BLaER1 treated with 17β-estradiol and CSF1 and Interleukin-3, amounts not matched to agents 10 nM and 100 nM (cell line): ENCODE data around the gene EXOSC2.

Experiments
- H3K27ac ChIP-seq, 11 experiments: shearing (Covaris generic); formaldehyde crosslinking; 2 replicates each; pipeline ENCODE4 v1.8.1; 2022
- H3K27me3 ChIP-seq, 11 experiments: shearing (Covaris generic); formaldehyde crosslinking; 2 replicates each; pipeline ENCODE4 v1.8.1; 2022
- H3K36me3 ChIP-seq, 11 experiments: shearing (Covaris generic); formaldehyde crosslinking; 2 replicates each; pipeline ENCODE4 v1.8.1; 2022
- H3K4me1 ChIP-seq, 10 experiments: shearing (Covaris generic); formaldehyde crosslinking; 2 replicates each; pipeline ENCODE4 v1.8.1; 2022
- H3K4me2 ChIP-seq, 11 experiments: shearing (Covaris generic); formaldehyde crosslinking; 2 replicates each; pipeline ENCODE4 v1.8.1; 2022
- H3K4me3 ChIP-seq, 10 experiments: shearing (Covaris generic); formaldehyde crosslinking; 2 replicates each; pipeline ENCODE4 v1.8.1; 2022
- H3K9ac ChIP-seq, 11 experiments: shearing (Covaris generic); formaldehyde crosslinking; 2 replicates each; pipeline ENCODE4 v1.8.1; 2022
- H3K9me3 ChIP-seq, 11 experiments: shearing (Covaris generic); formaldehyde crosslinking; replicated peaks in 1 of 11; 2 replicates each; pipeline ENCODE4 v1.8.1; 2022
- H4K20me1 ChIP-seq, 11 experiments: shearing (Covaris generic); formaldehyde crosslinking; 2 replicates each; pipeline ENCODE4 v1.8.1; 2022
- Cebpa-rat ChIP-seq, 11 experiments: shearing (Covaris generic); IDR thresholded peaks; 2 replicates each; pipeline ENCODE4 v1.8.1; 2022

The EXOSC2 gene

DNA sequence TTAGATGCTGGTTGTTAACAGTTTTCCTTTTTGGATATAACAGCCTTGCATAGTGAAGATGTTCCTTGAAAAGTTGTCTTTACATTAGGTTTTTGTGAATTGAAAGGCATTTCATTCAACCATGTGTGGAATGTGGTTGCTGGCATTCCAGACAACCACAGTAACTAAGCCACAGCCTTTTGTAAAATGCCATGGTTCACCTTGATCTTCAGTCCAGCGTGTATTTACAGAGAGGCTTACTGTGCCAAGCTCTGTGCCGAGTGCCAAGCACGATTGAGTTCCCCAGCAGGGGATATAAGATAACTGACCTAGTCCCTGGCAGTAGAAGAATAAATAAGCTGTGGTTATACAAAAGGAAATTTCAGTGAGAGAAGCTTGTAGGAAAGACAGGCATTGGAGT, 4.9 kb downstream of the EXOSC2 start:
- Histone ChIP-seq H4K20me1 (peaks cover 4 to 92% (median 85%) of the 10 kb centered on the region in 11 experiments; a peak in 21 of 22 replicates), H3K36me3 (peaks cover 70 to 89% (median 85%) of the 10 kb centered on the region in 11 experiments)

DNA sequence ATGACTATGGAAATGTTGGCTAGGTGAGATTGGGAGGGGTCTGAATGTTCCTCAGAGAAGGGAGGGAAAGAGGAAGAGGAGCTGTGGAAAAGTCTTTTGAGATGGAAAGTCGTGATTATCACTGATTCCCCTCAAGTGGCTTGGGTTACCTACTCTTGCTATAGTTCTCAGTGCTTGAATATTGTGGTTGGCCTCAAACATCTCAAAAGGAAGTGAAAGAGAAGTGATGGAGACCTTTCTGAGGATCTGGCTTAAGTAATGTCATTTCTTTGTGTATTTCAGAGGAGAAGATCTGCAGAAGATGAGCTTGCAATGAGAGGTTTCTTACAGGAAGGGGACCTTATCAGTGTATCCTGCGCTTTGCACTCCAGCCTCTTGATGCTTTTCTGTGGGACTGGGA, 5.5 kb downstream of the EXOSC2 start:
- no peaks in the 10 kb centered on the region for H3K9me3 ChIP-seq
- H3K36me3 ChIP-seq = peaks cover 75 to 94% (median 90%) of the 10 kb centered on the region in 11 experiments
- H3K4me3 ChIP-seq = no peak overlapping the region
- peaks cover 4 to 96% (median 91%) of the 10 kb centered on the region in 11 experiments; a peak in 21 of 22 replicates for H4K20me1 ChIP-seq
- H3K9ac ChIP-seq = no peak overlapping the region
- H3K27ac ChIP-seq = no peak overlapping the region
- no peak for TF ChIP-seq Cebpa-rat (IDR thresholded peaks at IDR 0.05)
- no peaks in the 10 kb centered on the region for H3K27me3 ChIP-seq
- peak overlapping the region in 4 of 11 experiments; percentile 2 to 48 (median 18); a peak in 4 of 22 replicates for H3K4me2 ChIP-seq
- H3K4me1 ChIP-seq = peaks cover 25 to 46% (median 34%) of the 10 kb centered on the region in 10 experiments

More for the DNA sequence above, 4.9 kb downstream of the EXOSC2 start:
- Histone ChIP-seq H3K4me2 (peak overlapping the region in 4 of 11 experiments; percentile 2 to 48 (median 18); a peak in 5 of 22 replicates), H3K9me3 (no peaks in the 10 kb centered on the region), H3K4me1 (peaks cover 25 to 46% (median 34%) of the 10 kb centered on the region in 10 experiments), H3K27ac (no peak overlapping the region), H3K27me3 (no peaks in the 10 kb centered on the region), H3K9ac (no peak overlapping the region), H3K4me3 (no peak overlapping the region)
- no peak for TF ChIP-seq Cebpa-rat (IDR thresholded peaks at IDR 0.05)

DNA sequence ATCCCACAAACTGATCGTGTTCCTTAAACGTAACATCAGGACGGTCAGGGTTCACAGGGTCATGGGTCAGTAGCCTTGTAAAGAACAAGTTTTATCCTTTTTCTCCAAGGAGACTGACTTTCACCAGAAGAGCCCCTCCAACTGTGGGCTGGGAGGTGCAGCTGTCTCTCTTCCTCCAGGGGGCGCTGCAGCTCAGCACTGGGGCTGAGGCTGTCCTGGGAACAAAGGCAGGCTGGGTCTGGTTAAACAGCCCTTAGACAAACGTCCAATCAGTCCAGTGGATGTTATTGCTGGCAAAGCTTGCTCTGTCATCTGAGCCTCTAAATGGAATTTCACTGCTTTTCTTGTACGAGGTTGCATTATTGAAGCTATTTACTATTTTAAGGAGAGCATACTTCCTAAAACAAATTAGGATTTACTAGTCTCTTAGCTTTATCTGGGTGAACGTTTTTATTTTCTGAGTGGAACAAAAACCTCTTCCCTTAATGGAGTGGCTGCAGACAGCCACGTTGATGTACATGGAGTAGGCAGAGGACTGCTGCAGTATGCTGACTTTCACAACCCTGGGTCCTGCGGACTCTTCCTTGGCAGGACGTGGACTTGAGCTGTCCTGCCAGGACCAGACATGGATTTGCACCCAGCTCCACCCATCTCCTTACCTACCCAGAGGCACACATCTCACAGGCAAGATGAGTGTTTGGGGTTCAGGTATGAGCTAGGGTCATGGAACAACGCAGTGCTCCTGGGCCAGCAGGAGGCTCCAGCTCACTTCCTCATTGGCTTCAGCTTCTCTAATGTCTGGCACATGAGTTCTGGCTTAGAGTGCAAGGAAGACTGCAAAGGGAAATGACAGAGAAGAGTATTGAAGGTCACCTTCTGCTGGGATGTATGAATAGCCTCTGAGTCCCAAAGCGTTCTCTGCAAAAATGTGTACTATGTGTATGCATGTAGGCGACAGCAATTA, 7.8 kb downstream of the EXOSC2 start:
- Histone ChIP-seq H3K9me3 (no peaks in the 10 kb centered on the region), H3K4me1 (peaks cover 6 to 27% (median 15%) of the 10 kb centered on the region in 10 experiments; a peak in 16 of 20 replicates), H4K20me1 (peaks cover 4 to 100% (median 76%) of the 10 kb centered on the region in 11 experiments; a peak in 21 of 22 replicates), H3K4me3 (no peak overlapping the region), H3K36me3 (peaks cover 81 to 100% (median 97%) of the 10 kb centered on the region in 11 experiments), H3K4me2 (no peak overlapping the region), H3K27me3 (no peaks in the 10 kb centered on the region), H3K9ac (no peak overlapping the region), H3K27ac (no peak overlapping the region)
- TF ChIP-seq Cebpa-rat (IDR thresholded peaks at IDR 0.05) = no peak

DNA sequence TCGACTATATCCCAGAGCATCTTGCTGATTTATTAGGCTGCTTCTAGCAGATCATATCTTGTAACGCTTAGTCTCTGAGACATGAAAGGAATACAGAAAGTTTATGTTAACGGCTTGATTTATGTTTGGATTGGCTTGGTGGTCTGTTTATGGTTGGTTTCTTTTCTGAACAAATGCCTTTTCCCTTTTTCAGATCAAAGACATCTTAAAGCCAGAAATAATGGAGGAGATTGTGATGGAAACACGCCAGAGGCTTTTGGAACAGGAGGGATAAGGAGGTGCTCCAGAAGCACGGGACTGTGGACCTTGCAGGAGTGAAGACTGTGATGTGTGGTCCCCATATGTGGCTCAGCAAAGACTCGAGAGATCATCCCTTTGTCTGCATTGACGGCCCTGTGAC, 9.9 kb downstream of the EXOSC2 start:
- Histone ChIP-seq H3K36me3 (peaks cover 59 to 95% (median 84%) of the 10 kb centered on the region in 11 experiments), H4K20me1 (peaks cover 4 to 100% (median 74%) of the 10 kb centered on the region in 11 experiments; a peak in 21 of 22 replicates), H3K9me3 (no peaks in the 10 kb centered on the region), H3K27me3 (no peaks in the 10 kb centered on the region), H3K4me3 (no peak overlapping the region), H3K4me1 (peaks cover 0 to 13% (median 8%) of the 10 kb centered on the region in 10 experiments; a peak in 14 of 20 replicates), H3K4me2 (no peak overlapping the region), H3K9ac (no peak overlapping the region), H3K27ac (no peak overlapping the region)
- TF ChIP-seq Cebpa-rat (IDR thresholded peaks at IDR 0.05) = no peak

DNA sequence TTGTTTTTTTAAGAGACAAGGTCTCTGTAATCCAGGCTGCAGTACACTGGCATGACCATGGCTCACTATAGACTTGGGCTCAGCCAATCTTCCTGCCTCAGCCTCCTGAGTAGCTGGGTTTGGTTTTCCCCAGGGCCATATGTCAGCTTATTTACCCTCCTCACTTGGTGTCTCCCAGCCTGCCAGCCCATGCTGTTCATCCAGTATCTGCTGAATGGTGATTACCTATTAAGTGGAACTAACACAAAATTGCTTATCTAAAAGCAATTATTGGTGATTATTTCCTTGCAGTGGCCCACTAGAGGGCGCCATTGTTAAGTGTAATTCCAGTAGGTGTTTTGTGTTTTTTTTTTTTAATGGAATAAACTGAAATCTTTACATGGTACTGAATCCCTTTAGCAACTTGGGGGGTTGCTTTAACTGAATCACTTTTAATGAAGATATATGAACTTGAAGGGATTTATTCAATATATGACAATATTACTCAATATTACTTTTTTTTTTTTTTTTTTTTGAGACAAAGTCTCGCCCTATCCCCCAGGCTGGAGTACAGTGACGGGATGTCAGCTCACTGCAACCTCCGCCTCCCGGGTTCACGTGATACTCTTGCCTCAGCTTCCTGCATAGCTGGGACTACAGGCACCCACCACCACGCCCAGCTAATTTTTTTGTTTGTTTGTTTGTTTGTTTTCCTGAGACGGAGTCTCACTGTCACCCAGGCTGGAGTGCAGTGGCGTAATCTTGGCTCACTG, 13.8 kb downstream of the EXOSC2 start:
- H3K4me2 ChIP-seq = no peak overlapping the region
- H3K27ac ChIP-seq = no peak overlapping the region; a peak in 1 of 22 replicates
- peaks cover 28 to 61% (median 45%) of the 10 kb centered on the region in 11 experiments for H3K36me3 ChIP-seq
- H3K9me3 ChIP-seq = no peaks in the 10 kb centered on the region
- H3K4me1 ChIP-seq = peaks cover 0 to 7% (median 4%) of the 10 kb centered on the region in 10 experiments; a peak in 9 of 20 replicates
- no peak for TF ChIP-seq Cebpa-rat (IDR thresholded peaks at IDR 0.05)
- H3K27me3 ChIP-seq = no peaks in the 10 kb centered on the region
- 0 out of 22 replicates have a peak overlapping the region, but pooled peaks of 1 of the 11 experiments have one; percentile 29 for H3K9ac ChIP-seq
- no peak overlapping the region for H3K4me3 ChIP-seq
- peaks cover 0 to 62% (median 38%) of the 10 kb centered on the region in 11 experiments; a peak in 18 of 22 replicates for H4K20me1 ChIP-seq

DNA sequence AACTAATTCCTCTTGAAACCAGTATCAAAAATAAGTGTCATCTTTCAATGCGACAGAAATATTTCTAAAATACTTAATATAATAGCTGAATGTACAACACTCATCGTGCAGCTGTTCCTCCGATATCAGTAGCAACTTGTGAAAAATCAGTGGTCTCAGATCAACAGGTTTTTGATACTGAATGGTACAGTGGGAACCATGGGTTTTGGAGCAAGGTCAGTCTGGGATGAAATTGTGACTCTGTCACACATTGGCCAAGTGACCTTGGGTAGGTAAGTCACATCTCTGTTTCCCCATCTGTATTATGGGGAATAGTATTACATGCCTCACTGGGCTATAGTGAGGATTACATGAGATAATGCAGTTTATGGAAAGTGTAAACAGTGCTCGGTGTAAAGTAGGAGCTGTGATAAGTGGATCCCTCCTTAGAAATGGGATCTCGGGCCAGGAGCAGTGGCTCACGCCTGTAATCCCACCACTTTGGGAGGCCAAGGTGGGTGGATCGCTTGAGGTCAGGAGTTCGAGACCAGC, 17.3 kb downstream of the EXOSC2 start:
- H4K20me1 ChIP-seq = peaks cover 19 to 46% (median 32%) of the 10 kb centered on the region in 11 experiments; a peak in 21 of 22 replicates
- H3K27ac ChIP-seq = no peak overlapping the region

DNA sequence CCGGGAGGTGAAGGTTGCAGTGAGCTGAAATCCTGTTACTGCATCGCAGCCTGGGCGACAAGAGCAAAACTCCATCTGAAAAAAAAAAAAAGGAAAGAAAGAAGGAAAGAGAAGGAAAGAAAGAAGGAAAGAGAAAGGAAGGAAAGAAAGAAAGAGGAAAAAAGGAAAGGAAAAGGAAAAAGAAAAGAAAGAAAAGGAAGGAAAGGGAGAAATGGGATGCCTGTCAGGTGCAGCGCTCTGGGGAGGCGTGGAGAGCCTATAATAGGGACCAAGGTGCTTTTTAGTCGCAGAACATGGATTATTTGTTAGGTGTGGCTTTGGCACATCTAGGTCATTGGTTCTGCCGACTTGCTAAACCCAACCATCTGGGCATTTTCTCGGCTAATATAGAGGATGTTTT, 17.9 kb downstream of the EXOSC2 start:
- Histone ChIP-seq H4K20me1 (peaks cover 19 to 45% (median 30%) of the 10 kb centered on the region in 11 experiments; a peak in 21 of 22 replicates), H3K36me3 (peaks cover 0 to 20% (median 5%) of the 10 kb centered on the region in 11 experiments; a peak in 13 of 22 replicates), H3K9ac (no peak overlapping the region), H3K4me2 (peak overlapping the region in 1 of 11 experiments; percentile 71; a peak in 1 of 22 replicates), H3K4me1 (peaks cover 26 to 37% (median 31%) of the 10 kb centered on the region in 10 experiments), H3K27ac (no peak overlapping the region), H3K4me3 (no peak overlapping the region), H3K9me3 (no peaks in the 10 kb centered on the region), H3K27me3 (no peaks in the 10 kb centered on the region)
- TF ChIP-seq Cebpa-rat (IDR thresholded peaks at IDR 0.05) = no peak

More for the DNA sequence above, 17.3 kb downstream of the EXOSC2 start:
- H3K4me3 ChIP-seq = no peak overlapping the region
- no peak overlapping the region for H3K9ac ChIP-seq
- H3K27me3 ChIP-seq = no peaks in the 10 kb centered on the region
- peaks cover 0 to 26% (median 10%) of the 10 kb centered on the region in 11 experiments; a peak in 16 of 22 replicates for H3K36me3 ChIP-seq
- H3K4me2 ChIP-seq = no peak overlapping the region
- H3K4me1 ChIP-seq = peaks cover 20 to 31% (median 27%) of the 10 kb centered on the region in 10 experiments
- no peaks in the 10 kb centered on the region for H3K9me3 ChIP-seq
- TF ChIP-seq Cebpa-rat (IDR thresholded peaks at IDR 0.05) = no peak

DNA sequence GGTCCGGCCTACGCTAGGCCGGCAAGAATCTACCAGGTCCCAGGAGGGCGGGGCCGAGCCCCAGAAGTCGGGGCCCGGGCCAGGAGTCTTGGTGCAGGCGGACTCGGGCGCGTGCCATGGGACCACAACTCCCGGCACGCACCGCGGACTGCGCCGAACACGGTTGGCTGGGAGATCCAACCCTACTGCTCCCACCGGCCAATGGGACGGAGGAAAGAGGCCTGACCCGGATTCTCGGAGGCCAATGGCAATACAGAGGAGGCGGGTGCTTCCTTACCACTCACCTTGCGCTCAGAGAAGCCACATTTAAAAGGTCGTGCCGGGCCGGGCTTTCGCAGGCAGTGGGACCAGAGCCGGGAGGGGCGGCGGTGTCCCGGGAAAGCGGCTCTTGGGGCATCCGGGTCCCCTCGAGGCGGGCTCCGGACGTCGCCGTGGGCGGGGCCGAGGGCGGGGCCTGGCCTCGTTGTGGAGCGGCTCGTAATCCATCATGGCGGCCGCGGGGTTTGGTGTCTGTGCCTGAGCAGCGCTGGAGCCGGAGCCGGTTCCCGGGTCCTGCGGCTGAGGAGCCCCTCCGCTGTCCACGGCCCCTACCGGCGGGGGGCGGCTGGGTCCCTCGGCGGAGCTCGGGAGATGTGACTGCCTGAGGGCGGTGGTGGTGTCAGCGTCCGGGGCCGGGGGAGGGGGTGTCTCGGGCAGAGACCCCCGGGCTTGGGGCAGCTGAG, 19.1 kb downstream of the EXOSC2 start:
- H4K20me1 ChIP-seq = peaks cover 14 to 41% (median 31%) of the 10 kb centered on the region in 11 experiments; a peak in 20 of 22 replicates
- peak overlapping the region; percentile 86 to 98 (median 94) for H3K27ac ChIP-seq
- TF ChIP-seq Cebpa-rat (IDR thresholded peaks at IDR 0.05) = no peak
- peak overlapping the region; percentile 85 to 99 (median 94) for H3K4me3 ChIP-seq
- H3K36me3 ChIP-seq = peaks cover 0 to 13% (median 4%) of the 10 kb centered on the region in 11 experiments; a peak in 10 of 22 replicates
- peak overlapping the region; percentile 82 to 98 (median 93) for H3K4me2 ChIP-seq
- H3K9ac ChIP-seq = peak overlapping the region; percentile 91 to 99 (median 97)
- no peaks in the 10 kb centered on the region for H3K9me3 ChIP-seq
- H3K4me1 ChIP-seq = peaks cover 30 to 44% (median 37%) of the 10 kb centered on the region in 10 experiments
- H3K27me3 ChIP-seq = no peaks in the 10 kb centered on the region
